Astrocyte (in vitro differentiated cells and primary cell): Measurements from ENCODE around the gene SKIC2. TPM values are rescaled to one million over a fixed set of nuclear protein-coding genes. Genes with fewer than 3 reads are reported as not detected.
"Not testable (repeated sequence)": the region's sequence is repeated elsewhere in the genome, so short reads cannot be mapped to it uniquely, and the experiment has no call there.

ENCODE experiments used
- DNase-seq: peaks from one replicate; pipeline ENCODE4 v3.0.0-alpha.2; 2010; ENCODE audit warnings: low read depth
- FAIRE-seq: peaks from 2 replicates; lab custom pipeline; 2011; peaks lifted over from hg19 to GRCh38; lab: Jason Lieb, UNC
- H2AFZ ChIP-seq: 2 replicates; pipeline ENCODE4 v1.6.0; 2012; ENCODE audit warnings: low read depth, low read length, inconsistent platforms
- H3K27ac ChIP-seq: 2 replicates; pipeline ENCODE4 v1.5.1; 2011; ENCODE audit warnings: low read depth, low read length, inconsistent platforms
- H3K27me3 ChIP-seq: 2 replicates; pipeline ENCODE4 v1.6.0; 2011; ENCODE audit warnings: low read length, inconsistent platforms; ENCODE audit not compliant: insufficient read depth
- H3K36me3 ChIP-seq: 2 replicates; pipeline ENCODE4 v1.5.1; 2011; ENCODE audit warnings: low read length, inconsistent platforms; ENCODE audit not compliant: insufficient read depth
- H3K4me1 ChIP-seq: 2 replicates; pipeline ENCODE4 v1.5.1; 2011; ENCODE audit warnings: low read length, inconsistent platforms; ENCODE audit not compliant: insufficient read depth
- H3K4me2 ChIP-seq: 2 replicates; pipeline ENCODE4 v1.6.0; 2012; ENCODE audit warnings: low read length, inconsistent platforms
- H3K4me3 ChIP-seq: 2 replicates; pipeline ENCODE4 v1.5.1; 2011; ENCODE audit warnings: low read depth, mild to moderate bottlenecking, low read length, inconsistent platforms; ENCODE audit not compliant: insufficient read depth
- H3K79me2 ChIP-seq: 2 replicates; pipeline ENCODE4 v1.6.0; 2012; ENCODE audit warnings: mild to moderate bottlenecking, low read length, inconsistent platforms; ENCODE audit not compliant: insufficient read depth
- H3K9ac ChIP-seq: 2 replicates; pipeline ENCODE4 v1.6.0; 2012; ENCODE audit warnings: mild to moderate bottlenecking, low read length, inconsistent platforms
- H3K9me3 ChIP-seq: 2 replicates; pipeline ENCODE4 v1.5.1; 2012; ENCODE audit warnings: low read depth, mild to moderate bottlenecking, low read length, inconsistent platforms; ENCODE audit not compliant: insufficient read depth
- H4K20me1 ChIP-seq: 2 replicates; pipeline ENCODE4 v1.6.0; 2012; ENCODE audit warnings: low read length, inconsistent platforms; ENCODE audit not compliant: insufficient read depth
- H3K27ac Mint-ChIP-seq: one replicate; pipeline ENCODE4 v1.8.0; 2021; ENCODE audit warnings: mild to moderate bottlenecking, mixed read lengths; ENCODE audit not compliant: unreplicated experiment
- H3K27me3 Mint-ChIP-seq: one replicate; pipeline ENCODE4 v1.8.0; 2021; ENCODE audit warnings: low read depth, mixed read lengths; ENCODE audit not compliant: unreplicated experiment
- H3K36me3 Mint-ChIP-seq: one replicate; pipeline ENCODE4 v1.8.0; 2021; ENCODE audit warnings: low read depth, mixed read lengths; ENCODE audit not compliant: unreplicated experiment
- H3K4me1 Mint-ChIP-seq: one replicate; pipeline ENCODE4 v1.8.0; 2021; ENCODE audit warnings: low read depth, mixed read lengths; ENCODE audit not compliant: unreplicated experiment
- H3K4me3 Mint-ChIP-seq: one replicate; pipeline ENCODE4 v1.8.0; 2021; ENCODE audit warnings: mild to moderate bottlenecking, moderate library complexity, mixed read lengths; ENCODE audit not compliant: unreplicated experiment
- H3K9me3 Mint-ChIP-seq: one replicate; pipeline ENCODE4 v1.8.0; 2021; ENCODE audit warnings: mild to moderate bottlenecking, mixed read lengths; ENCODE audit not compliant: unreplicated experiment
- total RNA-seq: library from RNA; stranded (reverse); gene quantifications from 2 replicates; pipeline ENCODE4 v1.2.1, GENCODE V29; 2021

SKIC2 gene
- total RNA-seq, 1 donor from 2014 or later = 79.1 TPM

DNA sequence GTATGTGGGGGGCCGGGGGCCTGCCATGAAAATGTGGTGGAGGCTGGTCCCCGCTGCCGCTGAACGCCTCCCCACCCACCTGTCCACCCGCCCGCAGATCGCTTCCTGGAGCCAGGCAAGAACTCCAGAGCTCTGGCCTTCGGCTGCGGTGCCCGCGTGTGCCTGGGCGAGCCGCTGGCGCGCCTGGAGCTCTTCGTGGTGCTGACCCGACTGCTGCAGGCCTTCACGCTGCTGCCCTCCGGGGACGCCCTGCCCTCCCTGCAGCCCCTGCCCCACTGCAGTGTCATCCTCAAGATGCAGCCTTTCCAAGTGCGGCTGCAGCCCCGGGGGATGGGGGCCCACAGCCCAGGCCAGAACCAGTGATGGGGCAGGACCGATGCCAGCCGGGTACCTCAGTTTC lies 49.1 kb downstream of the SKIC2 start:
- not testable (repeated sequence) for H3K4me1 ChIP-seq, FAIRE-seq, DNase-seq, H3K9me3 Mint-ChIP-seq, H3K36me3 ChIP-seq, H3K27ac ChIP-seq, H3K27me3 Mint-ChIP-seq, H3K9me3 ChIP-seq, H4K20me1 ChIP-seq, H3K36me3 Mint-ChIP-seq, H2AFZ ChIP-seq, H3K4me1 Mint-ChIP-seq, H3K4me3 Mint-ChIP-seq, H3K27ac Mint-ChIP-seq, H3K4me2 ChIP-seq, H3K79me2 ChIP-seq, H3K27me3 ChIP-seq, H3K9ac ChIP-seq, H3K4me3 ChIP-seq

DNA sequence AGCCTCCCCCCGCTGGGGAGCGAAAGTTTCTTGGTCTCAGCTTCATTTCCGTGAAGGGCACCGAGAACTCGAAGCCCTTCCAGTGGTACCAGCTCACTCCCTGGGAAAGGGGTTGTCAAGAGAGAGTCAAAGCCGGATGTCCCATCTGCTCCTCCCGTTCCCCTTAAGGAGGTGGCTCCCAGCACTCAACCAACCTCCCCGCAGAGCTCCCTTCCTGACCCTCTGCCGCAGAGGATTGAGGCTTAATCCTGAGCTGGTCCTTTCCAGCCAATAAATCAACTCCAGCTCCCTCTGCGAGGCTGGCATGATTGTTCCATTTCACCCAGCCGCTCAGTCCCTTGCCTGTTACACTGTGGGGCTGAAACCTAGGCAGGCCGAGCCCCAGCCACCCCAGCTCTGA lies 49.6 kb downstream of the SKIC2 start:
- H3K79me2 ChIP-seq, H3K27me3 Mint-ChIP-seq, H3K27me3 ChIP-seq, H3K27ac Mint-ChIP-seq, H3K4me1 ChIP-seq, H3K9ac ChIP-seq, H3K4me2 ChIP-seq, H3K36me3 ChIP-seq, H3K4me1 Mint-ChIP-seq, H3K4me3 Mint-ChIP-seq, DNase-seq, FAIRE-seq, H3K9me3 ChIP-seq, H2AFZ ChIP-seq, H4K20me1 ChIP-seq, H3K4me3 ChIP-seq, H3K36me3 Mint-ChIP-seq, H3K27ac ChIP-seq, H3K9me3 Mint-ChIP-seq: not testable (repeated sequence)

DNA sequence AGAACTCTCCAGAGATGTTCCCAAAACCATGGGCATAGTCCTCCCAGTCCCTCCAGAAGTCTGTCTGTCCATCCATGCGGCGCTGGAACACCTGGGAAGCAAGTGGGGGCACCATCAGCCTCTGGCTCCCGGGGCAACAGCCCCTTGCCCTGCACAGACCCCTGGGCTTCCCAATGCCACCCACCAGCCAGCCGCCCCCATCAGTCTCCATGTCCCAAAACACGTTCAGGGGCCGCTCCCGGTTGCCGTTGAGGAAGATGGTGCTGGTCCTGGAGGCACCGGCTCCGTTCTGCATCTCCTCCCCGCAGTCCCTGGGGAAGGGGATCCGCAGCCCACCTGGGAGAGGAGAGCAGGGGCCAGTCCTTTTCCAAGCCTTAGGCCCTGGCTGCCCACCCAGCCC lies 50.6 kb downstream of the SKIC2 start:
- H3K79me2 ChIP-seq, H3K36me3 ChIP-seq, H3K4me2 ChIP-seq, H3K9me3 Mint-ChIP-seq, H3K27me3 Mint-ChIP-seq, DNase-seq, H2AFZ ChIP-seq, H3K9me3 ChIP-seq, H3K4me1 Mint-ChIP-seq, H3K4me1 ChIP-seq, H3K9ac ChIP-seq, H3K36me3 Mint-ChIP-seq, FAIRE-seq, H3K27ac ChIP-seq, H3K27ac Mint-ChIP-seq, H3K4me3 Mint-ChIP-seq, H3K4me3 ChIP-seq, H3K27me3 ChIP-seq, H4K20me1 ChIP-seq: not testable (repeated sequence)

DNA sequence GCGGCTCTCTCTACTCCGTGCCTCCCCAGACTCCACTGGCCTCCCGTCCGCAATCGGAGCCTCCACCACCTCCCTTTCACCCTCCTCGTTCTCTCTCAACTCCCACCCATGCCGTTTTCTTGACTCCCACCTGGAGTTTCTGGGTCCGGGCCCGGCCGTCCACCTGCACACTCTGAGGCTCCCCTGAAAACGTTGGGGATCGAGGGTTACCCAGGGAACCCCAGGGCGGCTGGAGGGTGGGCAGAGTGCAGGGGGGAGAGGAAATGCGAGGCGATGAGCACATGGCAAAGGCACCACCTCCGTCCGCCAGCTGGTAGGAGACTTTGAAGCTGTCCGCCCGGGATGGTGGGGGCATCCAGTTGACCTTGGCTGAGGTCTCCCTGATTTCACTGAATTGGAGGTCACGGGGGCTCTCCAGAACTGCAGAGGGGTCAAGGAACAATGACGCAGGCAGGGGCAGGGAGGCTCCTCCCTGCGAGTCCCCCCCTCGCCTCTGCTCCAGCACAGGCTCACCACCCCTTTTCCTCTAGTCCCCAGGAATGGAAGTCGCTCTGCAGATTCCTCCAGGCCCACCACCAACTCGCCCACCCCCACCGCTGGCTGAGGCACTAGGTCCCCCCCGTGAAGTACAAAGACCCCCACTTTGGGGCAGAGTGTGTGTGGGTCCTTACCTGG lies 52.0 kb downstream of the SKIC2 start:
- not testable (repeated sequence) for FAIRE-seq

DNA sequence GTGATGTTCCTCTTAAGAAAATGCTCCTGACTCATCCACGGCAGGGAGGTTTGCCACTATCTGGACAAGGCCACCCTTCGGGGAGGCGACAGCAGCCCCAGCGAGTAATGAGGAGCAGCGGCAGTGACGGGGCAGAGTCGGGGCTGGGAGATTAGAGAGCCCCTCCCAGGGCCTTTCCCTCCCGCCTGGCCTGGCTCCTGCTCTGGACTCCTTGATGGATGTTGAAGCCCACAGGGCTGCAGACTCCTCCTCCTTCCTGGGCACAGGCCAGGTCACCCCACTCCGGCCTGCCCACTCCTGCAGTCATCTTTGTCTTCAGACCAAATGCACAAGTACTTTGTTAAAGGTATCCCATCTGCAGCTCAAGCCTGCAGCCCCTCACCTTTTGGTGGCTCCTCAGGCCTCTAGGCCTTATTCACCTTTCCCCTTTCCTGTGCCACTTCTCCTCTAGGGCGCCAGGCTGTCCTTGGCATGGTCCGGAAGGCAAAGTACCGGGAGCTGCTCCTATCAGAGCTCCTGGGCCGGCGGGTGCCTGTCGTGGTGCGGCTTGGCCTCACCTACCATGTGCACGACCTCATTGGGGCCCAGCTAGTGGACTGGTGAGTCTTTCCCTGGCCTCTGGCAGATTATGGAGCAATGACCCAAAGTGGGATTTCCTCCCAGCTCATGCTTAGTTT lies 54.1 kb downstream of the SKIC2 start:
- H3K4me2 ChIP-seq, H3K27ac ChIP-seq, H3K9me3 ChIP-seq, H3K9me3 Mint-ChIP-seq, H3K36me3 Mint-ChIP-seq, H3K9ac ChIP-seq, H3K27me3 ChIP-seq, H3K4me1 ChIP-seq, DNase-seq, FAIRE-seq, H3K27me3 Mint-ChIP-seq, H3K27ac Mint-ChIP-seq, H3K4me3 ChIP-seq, H3K4me1 Mint-ChIP-seq, H2AFZ ChIP-seq, H3K79me2 ChIP-seq, H4K20me1 ChIP-seq, H3K36me3 ChIP-seq: not testable (repeated sequence)
- peak overlapping the region; percentile 45 for H3K4me3 Mint-ChIP-seq

More for the DNA sequence above, 52.0 kb downstream of the SKIC2 start:
- not testable (repeated sequence) for H3K79me2 ChIP-seq, H3K36me3 Mint-ChIP-seq, H3K9me3 ChIP-seq, H3K4me1 ChIP-seq, H3K27me3 Mint-ChIP-seq, H3K9ac ChIP-seq, H3K4me3 Mint-ChIP-seq, H3K9me3 Mint-ChIP-seq, H3K4me2 ChIP-seq, H4K20me1 ChIP-seq, H3K27ac Mint-ChIP-seq, H2AFZ ChIP-seq, H3K27me3 ChIP-seq, DNase-seq, H3K27ac ChIP-seq, H3K4me1 Mint-ChIP-seq, H3K4me3 ChIP-seq, H3K36me3 ChIP-seq

DNA sequence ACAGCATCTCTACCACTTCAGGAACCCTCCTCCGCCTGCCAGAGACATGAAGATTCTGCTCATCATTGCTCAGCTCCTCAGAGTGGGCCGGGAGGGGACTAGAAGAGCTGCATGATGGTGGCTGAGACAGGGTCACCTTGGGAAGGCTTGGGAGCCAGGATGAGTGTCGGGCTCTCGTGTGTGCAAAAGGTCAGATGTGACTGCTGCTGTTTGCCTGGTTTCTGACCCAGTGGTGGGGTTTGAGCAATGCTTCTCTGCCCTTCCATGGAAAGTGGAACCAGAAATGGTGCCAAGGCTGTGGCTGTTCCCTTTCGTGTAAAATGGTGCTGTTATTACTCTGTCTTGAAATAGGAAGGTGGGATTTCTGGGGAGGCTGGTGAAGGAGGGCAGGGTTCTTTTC lies 54.8 kb downstream of the SKIC2 start:
- not testable (repeated sequence) for FAIRE-seq, H3K27me3 ChIP-seq, DNase-seq, H3K36me3 Mint-ChIP-seq, H3K4me2 ChIP-seq, H3K27ac ChIP-seq, H3K4me3 ChIP-seq, H3K9me3 ChIP-seq, H3K4me1 Mint-ChIP-seq, H4K20me1 ChIP-seq, H3K27me3 Mint-ChIP-seq, H3K4me1 ChIP-seq, H3K9ac ChIP-seq, H3K4me3 Mint-ChIP-seq, H3K27ac Mint-ChIP-seq, H3K79me2 ChIP-seq, H3K36me3 ChIP-seq, H3K9me3 Mint-ChIP-seq, H2AFZ ChIP-seq
